ENCODE measurements around the gene FBN1. TPM values are rescaled to one million over a fixed set of nuclear protein-coding genes. Genes with fewer than 3 reads are reported as not detected.

FBN1 gene
- total and polyA plus RNA-seq, 2 donors: 6.3 to 19.5 TPM

DNA sequence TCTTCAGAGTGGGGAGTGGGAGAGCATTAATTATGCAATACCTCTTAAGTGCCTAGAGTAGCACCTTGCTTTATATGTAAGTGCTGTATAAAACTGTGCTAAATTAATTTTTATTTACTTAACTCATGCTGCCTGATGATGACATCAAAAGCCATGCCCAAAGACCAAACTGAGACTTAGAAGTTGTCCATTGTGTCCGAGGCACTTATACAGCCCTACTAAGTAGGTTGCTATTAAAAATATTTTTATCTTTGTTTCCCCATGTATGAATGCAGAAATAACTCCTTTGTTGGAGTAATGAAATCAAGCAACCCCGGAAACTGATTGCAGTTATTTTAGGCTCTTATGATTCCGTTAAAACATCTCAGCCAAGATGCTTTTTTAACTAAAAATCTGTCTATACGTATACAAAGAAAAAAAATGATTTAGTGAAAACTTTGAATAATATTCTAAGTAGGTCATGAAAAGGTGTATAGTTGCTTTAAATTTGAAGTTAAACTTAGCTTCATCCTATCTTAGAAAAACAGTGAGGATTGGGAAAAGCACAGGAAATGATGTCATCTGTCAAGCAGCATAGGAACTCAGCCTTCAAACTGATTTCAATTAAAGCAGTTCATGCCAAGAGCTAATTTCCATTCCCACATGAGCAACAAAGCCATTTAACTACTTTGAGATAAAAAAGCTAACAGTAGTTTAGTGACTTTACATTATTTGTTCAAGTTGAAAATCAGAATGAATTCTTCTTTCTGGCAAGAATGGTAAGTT lies 43.0 kb downstream of the FBN1 start:
- Histone ChIP-seq H3K36me3 (ENCODE audit: control insufficient read depth in 2 of 2, insufficient read depth in 2 of 2, low read length in 1 of 2) (no peaks in the 10 kb centered on the region), H3K27ac (ENCODE audit: low read depth in 1 of 2, low read length in 1 of 2) (peak overlapping the region in 1 of 2 donors; percentile 32), H3K4me3 (ENCODE audit: low read length in 2 of 2) (no peak overlapping the region), H3K4me1 (ENCODE audit: control insufficient read depth in 2 of 2, insufficient read depth in 2 of 2, low read length in 2 of 2) (no peaks in the 10 kb centered on the region), H3K9me3 (ENCODE audit: control insufficient read depth in 2 of 2, insufficient read depth in 1 of 2, low read length in 1 of 2) (no peaks in the 10 kb centered on the region), H3K27me3 (ENCODE audit: control insufficient read depth in 2 of 2, insufficient read depth in 1 of 2, low read length in 1 of 2) (no peaks in the 10 kb centered on the region)
- DNase-seq (ENCODE audit: low read depth in 6 of 9, low spot score in 9 of 9): no peak
- 97% methylated on average over 4 of the region's 4 CpGs for WGBS

DNA sequence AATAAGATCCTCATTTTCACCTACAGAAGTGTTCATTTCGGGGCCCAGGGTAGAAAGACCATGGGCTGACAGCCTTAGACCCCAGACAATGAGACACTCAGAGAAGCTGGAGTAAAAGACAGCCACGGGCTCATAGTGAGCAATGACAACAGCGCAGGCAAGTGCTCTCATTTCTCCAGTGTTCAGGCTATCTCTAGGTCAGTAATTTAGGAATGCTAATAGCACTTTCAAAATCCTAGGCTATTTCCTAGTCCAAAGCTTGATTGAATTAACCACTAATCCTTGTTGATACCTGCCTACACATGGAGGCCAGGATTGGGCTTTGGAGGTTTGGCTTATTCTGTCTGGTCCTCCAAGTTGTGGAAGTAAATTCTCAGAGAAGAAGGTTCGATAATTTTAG lies 44.4 kb downstream of the FBN1 start:
- no peak overlapping the region for H3K4me3 ChIP-seq (ENCODE audit: low read length in 2 of 2)
- H3K9me3 ChIP-seq (ENCODE audit: control insufficient read depth in 2 of 2, insufficient read depth in 1 of 2, low read length in 1 of 2): no peaks in the 10 kb centered on the region
- no peak for DNase-seq (ENCODE audit: low read depth in 6 of 9, low spot score in 9 of 9)
- no peaks in the 10 kb centered on the region for H3K27me3 ChIP-seq (ENCODE audit: control insufficient read depth in 2 of 2, insufficient read depth in 1 of 2, low read length in 1 of 2)
- no peaks in the 10 kb centered on the region for H3K4me1 ChIP-seq (ENCODE audit: control insufficient read depth in 2 of 2, insufficient read depth in 2 of 2, low read length in 2 of 2)
- 93% methylated on average over 4 of the region's 4 CpGs for WGBS
- no peaks in the 10 kb centered on the region for H3K36me3 ChIP-seq (ENCODE audit: control insufficient read depth in 2 of 2, insufficient read depth in 2 of 2, low read length in 1 of 2)
- no peak overlapping the region for H3K27ac ChIP-seq (ENCODE audit: low read depth in 1 of 2, low read length in 1 of 2)

DNA sequence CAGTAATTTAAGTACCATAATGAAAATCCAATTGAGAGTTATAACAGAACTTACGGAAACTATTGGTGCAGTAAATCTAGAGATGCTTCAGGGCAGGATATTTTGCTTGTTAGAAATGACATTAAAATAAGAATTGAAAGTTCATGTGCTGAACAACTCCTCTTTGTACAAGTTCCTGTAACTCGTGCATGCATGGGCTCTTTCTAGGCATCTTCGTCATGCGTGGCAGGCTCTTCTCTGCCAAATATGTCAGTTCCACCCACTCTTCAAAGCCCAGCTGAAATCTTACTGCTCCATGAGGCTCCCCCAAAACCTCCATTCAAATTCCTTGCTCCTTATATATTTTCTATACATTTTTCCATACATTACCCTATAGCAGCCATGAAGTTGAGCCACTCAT lies 48.7 kb downstream of the FBN1 start:
- Histone ChIP-seq H3K27me3 (ENCODE audit: control insufficient read depth in 2 of 2, insufficient read depth in 1 of 2, low read length in 1 of 2) (no peaks in the 10 kb centered on the region), H3K36me3 (ENCODE audit: control insufficient read depth in 2 of 2, insufficient read depth in 2 of 2, low read length in 1 of 2) (no peaks in the 10 kb centered on the region), H3K4me1 (ENCODE audit: control insufficient read depth in 2 of 2, insufficient read depth in 2 of 2, low read length in 2 of 2) (no peaks in the 10 kb centered on the region), H3K4me3 (ENCODE audit: low read length in 2 of 2) (no peak overlapping the region), H3K27ac (ENCODE audit: low read depth in 1 of 2, low read length in 1 of 2) (no peak overlapping the region), H3K9me3 (ENCODE audit: control insufficient read depth in 2 of 2, insufficient read depth in 1 of 2, low read length in 1 of 2) (no peaks in the 10 kb centered on the region)
- 95% methylated on average over 4 of the region's 4 CpGs for WGBS
- DNase-seq (ENCODE audit: low read depth in 6 of 9, low spot score in 9 of 9): no peak

DNA sequence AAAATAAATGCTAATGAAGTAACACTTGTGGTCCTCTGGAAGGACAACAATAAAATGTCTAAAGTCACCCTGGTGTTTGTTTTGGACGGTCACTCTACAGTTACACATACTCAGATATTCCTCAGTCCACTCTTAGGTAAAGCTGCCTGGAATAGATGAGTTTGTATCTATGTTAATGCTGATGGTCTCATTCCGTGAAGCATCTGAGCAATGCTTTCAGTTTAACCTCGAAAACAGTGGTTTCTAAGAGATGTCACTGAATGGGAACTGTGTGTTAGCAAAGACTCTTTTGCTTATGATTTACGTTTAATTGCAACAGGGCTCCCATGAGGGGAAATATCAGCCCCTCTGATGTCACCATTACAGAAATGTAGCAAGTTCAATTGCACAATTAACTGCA lies 49.1 kb downstream of the FBN1 start:
- no peaks in the 10 kb centered on the region for H3K4me1 ChIP-seq (ENCODE audit: control insufficient read depth in 2 of 2, insufficient read depth in 2 of 2, low read length in 2 of 2)
- WGBS: 92% methylated on average over 4 of the region's 4 CpGs
- no peaks in the 10 kb centered on the region for H3K9me3 ChIP-seq (ENCODE audit: control insufficient read depth in 2 of 2, insufficient read depth in 1 of 2, low read length in 1 of 2)
- H3K27ac ChIP-seq (ENCODE audit: low read depth in 1 of 2, low read length in 1 of 2): no peak overlapping the region
- no peaks in the 10 kb centered on the region for H3K27me3 ChIP-seq (ENCODE audit: control insufficient read depth in 2 of 2, insufficient read depth in 1 of 2, low read length in 1 of 2)
- no peaks in the 10 kb centered on the region for H3K36me3 ChIP-seq (ENCODE audit: control insufficient read depth in 2 of 2, insufficient read depth in 2 of 2, low read length in 1 of 2)
- H3K4me3 ChIP-seq (ENCODE audit: low read length in 2 of 2): no peak overlapping the region
- no peak for DNase-seq (ENCODE audit: low read depth in 6 of 9, low spot score in 9 of 9)

DNA sequence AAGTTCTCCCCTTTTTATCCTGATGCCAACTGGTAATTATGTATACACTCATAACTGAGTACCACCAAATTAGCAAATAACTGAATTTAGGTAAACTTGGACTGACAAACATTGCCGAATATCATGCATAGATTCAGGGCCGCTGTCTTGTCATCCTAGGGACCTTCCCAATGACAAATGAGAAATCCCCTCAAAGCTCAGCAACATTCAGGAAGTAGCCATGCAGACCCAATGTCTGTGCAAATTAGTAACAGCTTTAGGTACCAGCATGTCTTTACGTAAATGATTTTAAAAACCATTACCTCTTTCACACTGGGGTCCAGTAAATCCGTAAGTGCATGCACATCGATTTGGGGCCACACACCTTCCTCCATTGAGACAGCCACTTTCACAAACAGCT lies 49.5 kb downstream of the FBN1 start:
- Histone ChIP-seq H3K9me3 (ENCODE audit: control insufficient read depth in 2 of 2, insufficient read depth in 1 of 2, low read length in 1 of 2) (no peaks in the 10 kb centered on the region), H3K27ac (ENCODE audit: low read depth in 1 of 2, low read length in 1 of 2) (no peak overlapping the region), H3K4me3 (ENCODE audit: low read length in 2 of 2) (no peak overlapping the region), H3K27me3 (ENCODE audit: control insufficient read depth in 2 of 2, insufficient read depth in 1 of 2, low read length in 1 of 2) (no peaks in the 10 kb centered on the region), H3K4me1 (ENCODE audit: control insufficient read depth in 2 of 2, insufficient read depth in 2 of 2, low read length in 2 of 2) (no peaks in the 10 kb centered on the region), H3K36me3 (ENCODE audit: control insufficient read depth in 2 of 2, insufficient read depth in 2 of 2, low read length in 1 of 2) (no peaks in the 10 kb centered on the region)
- no peak for DNase-seq (ENCODE audit: low read depth in 6 of 9, low spot score in 9 of 9)
- WGBS: 86% methylated on average over 5 of the region's 5 CpGs

DNA sequence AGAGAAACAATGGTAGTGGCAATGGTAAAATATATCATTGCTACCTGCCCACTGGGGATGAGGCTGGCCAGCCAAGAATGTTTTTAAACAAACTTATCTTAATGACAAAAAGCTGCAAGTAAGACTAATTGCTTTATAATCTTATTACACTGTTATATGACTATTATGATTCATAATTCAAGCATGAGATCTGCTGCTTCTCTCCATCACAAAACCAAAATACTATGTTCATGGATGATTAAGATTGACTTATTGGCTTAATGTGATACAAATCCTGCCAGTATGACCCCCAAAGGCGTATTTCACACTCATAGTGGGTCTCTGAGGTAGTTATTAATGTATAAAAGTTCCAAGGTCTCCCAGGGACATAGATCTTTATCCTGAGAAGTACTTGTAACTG lies 52.6 kb downstream of the FBN1 start:
- no peaks in the 10 kb centered on the region for H3K9me3 ChIP-seq (ENCODE audit: control insufficient read depth in 2 of 2, insufficient read depth in 1 of 2, low read length in 1 of 2)
- H3K27ac ChIP-seq (ENCODE audit: low read depth in 1 of 2, low read length in 1 of 2): no peak overlapping the region
- 95% methylated on average over 1 of the region's 1 CpG for WGBS
- H3K4me1 ChIP-seq (ENCODE audit: control insufficient read depth in 2 of 2, insufficient read depth in 2 of 2, low read length in 2 of 2): no peaks in the 10 kb centered on the region
- DNase-seq (ENCODE audit: low read depth in 6 of 9, low spot score in 9 of 9): no peak
- no peaks in the 10 kb centered on the region for H3K27me3 ChIP-seq (ENCODE audit: control insufficient read depth in 2 of 2, insufficient read depth in 1 of 2, low read length in 1 of 2)
- no peak overlapping the region for H3K4me3 ChIP-seq (ENCODE audit: low read length in 2 of 2)
- no peaks in the 10 kb centered on the region for H3K36me3 ChIP-seq (ENCODE audit: control insufficient read depth in 2 of 2, insufficient read depth in 2 of 2, low read length in 1 of 2)

DNA sequence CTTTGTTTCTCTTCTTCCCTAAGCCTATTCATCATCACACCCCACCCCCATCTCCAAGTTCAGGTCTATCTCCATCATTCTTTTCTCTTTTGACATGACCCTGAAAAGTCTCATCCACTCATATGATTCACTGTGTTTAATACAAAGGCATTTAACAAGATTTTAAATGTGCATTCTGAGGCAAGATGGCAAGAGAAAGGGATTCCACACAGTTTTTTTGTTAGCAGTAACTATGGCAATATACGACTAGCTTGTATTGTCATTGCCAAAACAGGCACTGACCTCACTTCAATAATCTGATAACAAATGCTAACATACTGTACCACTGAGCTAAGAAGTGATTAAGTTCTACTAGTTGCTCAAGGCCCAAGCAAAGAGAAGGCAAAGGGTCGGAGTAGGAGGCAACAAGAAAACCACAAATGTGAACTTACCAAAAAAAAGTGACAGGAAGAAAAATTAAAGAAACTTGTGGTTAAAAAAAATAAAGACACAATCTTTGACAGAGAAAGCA lies 53.2 kb downstream of the FBN1 start:
- Histone ChIP-seq H3K4me3 (ENCODE audit: low read length in 2 of 2) (no peak overlapping the region), H3K4me1 (ENCODE audit: control insufficient read depth in 2 of 2, insufficient read depth in 2 of 2, low read length in 2 of 2) (no peaks in the 10 kb centered on the region), H3K27me3 (ENCODE audit: control insufficient read depth in 2 of 2, insufficient read depth in 1 of 2, low read length in 1 of 2) (no peaks in the 10 kb centered on the region), H3K9me3 (ENCODE audit: control insufficient read depth in 2 of 2, insufficient read depth in 1 of 2, low read length in 1 of 2) (no peaks in the 10 kb centered on the region), H3K27ac (ENCODE audit: low read depth in 1 of 2, low read length in 1 of 2) (no peak overlapping the region), H3K36me3 (ENCODE audit: control insufficient read depth in 2 of 2, insufficient read depth in 2 of 2, low read length in 1 of 2) (no peaks in the 10 kb centered on the region)
- peak in 1 of 9 donors; percentile 3 for DNase-seq (ENCODE audit: low read depth in 6 of 9, low spot score in 9 of 9)
- WGBS: 54% methylated on average over 2 of the region's 2 CpGs

DNA sequence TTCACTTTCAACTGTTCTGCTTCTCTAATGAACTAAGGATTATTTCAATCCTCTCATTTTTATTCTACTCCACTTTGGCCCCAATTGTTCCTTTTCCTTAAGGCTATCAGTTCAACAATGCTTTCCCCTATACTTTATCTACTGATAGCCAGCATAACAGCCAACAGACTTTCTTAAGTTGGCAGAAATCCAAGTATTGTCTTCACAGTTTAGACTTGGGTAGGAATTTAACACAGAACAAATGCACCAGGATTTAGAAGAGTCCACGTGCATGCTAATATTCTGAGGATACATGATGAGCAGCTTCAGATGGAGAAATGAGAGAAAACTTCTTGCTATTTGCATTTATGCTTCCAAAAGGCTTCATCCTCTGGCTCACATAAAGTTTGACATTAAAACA lies 54.8 kb downstream of the FBN1 start:
- no peak overlapping the region for H3K27ac ChIP-seq (ENCODE audit: low read depth in 1 of 2, low read length in 1 of 2)
- WGBS: 62% methylated on average over 1 of the region's 1 CpG
- no peaks in the 10 kb centered on the region for H3K4me1 ChIP-seq (ENCODE audit: control insufficient read depth in 2 of 2, insufficient read depth in 2 of 2, low read length in 2 of 2)
- H3K36me3 ChIP-seq (ENCODE audit: control insufficient read depth in 2 of 2, insufficient read depth in 2 of 2, low read length in 1 of 2): no peaks in the 10 kb centered on the region
- no peak for DNase-seq (ENCODE audit: low read depth in 6 of 9, low spot score in 9 of 9)
- no peaks in the 10 kb centered on the region for H3K27me3 ChIP-seq (ENCODE audit: control insufficient read depth in 2 of 2, insufficient read depth in 1 of 2, low read length in 1 of 2)
- no peak overlapping the region for H3K4me3 ChIP-seq (ENCODE audit: low read length in 2 of 2)
- H3K9me3 ChIP-seq (ENCODE audit: control insufficient read depth in 2 of 2, insufficient read depth in 1 of 2, low read length in 1 of 2): no peaks in the 10 kb centered on the region

DNA sequence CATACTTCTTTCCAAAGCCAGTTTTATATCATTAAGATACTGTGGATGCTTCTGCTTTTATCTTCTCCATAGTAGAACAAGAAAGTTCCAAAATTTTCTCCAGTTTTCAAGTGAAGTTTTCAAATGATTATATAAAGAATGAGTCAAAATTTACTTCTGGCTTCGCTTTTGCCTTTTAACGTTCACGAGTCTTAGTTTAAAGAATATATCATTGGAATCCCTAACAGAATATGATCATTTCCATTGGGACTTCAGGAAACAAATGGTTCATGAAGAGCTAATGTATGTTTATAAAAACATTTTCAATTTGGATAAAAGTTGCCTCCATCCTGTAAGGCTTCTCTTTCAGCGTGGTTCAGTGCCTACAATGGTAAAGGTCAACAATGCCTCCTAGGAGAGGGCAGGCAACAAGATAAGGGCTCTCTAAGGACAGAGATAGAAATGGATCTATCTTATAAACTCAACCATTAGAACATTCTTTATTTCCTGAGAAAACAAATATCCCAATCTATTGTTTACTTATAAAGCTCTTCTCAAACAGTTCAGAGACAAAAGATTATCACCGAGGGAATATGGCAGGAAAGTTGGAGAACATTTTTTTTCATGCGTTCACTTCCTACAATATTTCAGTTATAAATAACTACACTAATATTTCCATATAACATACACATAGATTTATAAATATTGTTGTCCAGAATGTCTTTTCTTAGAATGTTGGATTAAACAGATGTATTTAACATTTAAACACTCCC lies 60.5 kb downstream of the FBN1 start:
- Histone ChIP-seq H3K27me3 (ENCODE audit: control insufficient read depth in 2 of 2, insufficient read depth in 1 of 2, low read length in 1 of 2) (no peaks in the 10 kb centered on the region), H3K9me3 (ENCODE audit: control insufficient read depth in 2 of 2, insufficient read depth in 1 of 2, low read length in 1 of 2) (no peaks in the 10 kb centered on the region), H3K36me3 (ENCODE audit: control insufficient read depth in 2 of 2, insufficient read depth in 2 of 2, low read length in 1 of 2) (no peaks in the 10 kb centered on the region), H3K27ac (ENCODE audit: low read depth in 1 of 2, low read length in 1 of 2) (no peak overlapping the region), H3K4me3 (ENCODE audit: low read length in 2 of 2) (no peak overlapping the region), H3K4me1 (ENCODE audit: control insufficient read depth in 2 of 2, insufficient read depth in 2 of 2, low read length in 2 of 2) (no peaks in the 10 kb centered on the region)
- no peak for DNase-seq (ENCODE audit: low read depth in 6 of 9, low spot score in 9 of 9)
- WGBS: 97% methylated on average over 6 of the region's 6 CpGs

Measured in thymus (tissue), 11 donors.